ENCODE measurements around the gene APOL1.

DNA sequence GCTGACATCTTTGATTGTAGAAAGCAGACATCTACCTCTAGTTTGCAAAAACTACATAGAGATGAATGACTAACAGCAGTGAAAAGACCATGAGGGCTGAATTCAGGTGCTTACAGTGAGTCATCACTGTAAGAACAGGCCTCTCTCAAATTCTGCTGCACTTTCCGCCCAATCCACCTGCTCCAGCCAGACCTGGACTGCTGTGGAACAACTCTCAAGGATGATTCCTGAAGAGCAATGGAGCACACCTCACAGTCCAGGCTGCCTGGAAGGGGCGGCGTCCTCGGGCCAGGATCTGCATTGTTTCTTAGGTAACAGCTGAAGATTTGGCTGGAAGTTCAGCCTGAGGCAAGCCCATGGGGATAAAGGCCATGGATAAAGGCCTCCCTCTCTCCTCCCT lies 28.7 kb upstream of the APOL1 start:
- no peak for TF ChIP-seq CTCF (IDR thresholded peaks at IDR 0.05; ENCODE audit: low read depth, low read length, poor library complexity, severe bottlenecking)
- TF ChIP-seq EZH2phosphoT487 (IDR thresholded peaks at IDR 0.05; ENCODE audit: borderline replicate concordance, low read length) = no peak
